Vagina (tissue), 2 donors: Measurements from ENCODE around the gene HOXD4. TPM values are rescaled to one million over a fixed set of nuclear protein-coding genes. Genes with fewer than 3 reads are reported as not detected.

Source experiments
- DNase-seq, 2 donors: peaks; one replicate each; pipeline ENCODE4 v3.0.0-alpha.2; 2017; ENCODE audit errors: extremely low spot score in 2 of 2
- H3K27ac ChIP-seq: fragments of 200-600 bp; sonication (generic); one replicate; pipeline ENCODE4 v1.5.1; 2019
- H3K27me3 ChIP-seq: fragments of 200-600 bp; sonication (generic); one replicate; pipeline ENCODE4 v1.5.1; 2019
- H3K36me3 ChIP-seq, 2 donors: fragments of 200-600 bp; sonication (generic); one replicate each; pipeline ENCODE4 v1.5.1; 2017 to 2019
- H3K4me1 ChIP-seq: fragments of 200-600 bp; sonication (generic); one replicate; pipeline ENCODE4 v1.5.1; 2019
- H3K4me3 ChIP-seq, 2 donors: fragments of 200-600 bp; sonication (generic); 1 replicate in 1 of 2; 2 replicates in 1 of 2; pipeline ENCODE4 v1.5.1; 2016 to 2019
- H3K9me3 ChIP-seq: fragments of 200-600 bp; sonication (generic); one replicate; pipeline ENCODE4 v1.5.1; 2019
- CTCF ChIP-seq, 3 experiments: fragments of 450-650 bp in 2 of 3; fragments of 200-600 bp in 1 of 3; sonication (generic) in 1 of 3; IDR thresholded peaks; one replicate each; pipeline ENCODE4 v1.5.1; 2017 to 2019; ENCODE audit warnings: antibody characterized with exemption in 3 of 3, mild to moderate bottlenecking in 2 of 3, moderate library complexity in 2 of 3
- POLR2A ChIP-seq, 2 donors: fragments of 450-650 bp; IDR thresholded peaks; one replicate each; pipeline ENCODE4 v1.6.1; 2017; ENCODE audit warnings: antibody characterized with exemption in 2 of 2, mild to moderate bottlenecking in 2 of 2, moderate library complexity in 2 of 2
- POLR2AphosphoS5 ChIP-seq, 2 donors: sonication (generic); formaldehyde crosslinking; IDR thresholded peaks; one replicate each; pipeline ENCODE4 v1.9.0; 2017; ENCODE audit warnings: antibody characterized with exemption in 2 of 2, mild to moderate bottlenecking in 2 of 2, low read depth in 1 of 2; ENCODE audit not compliant: insufficient read depth in 1 of 2
- intact Hi-C: fragments of 100-400 bp; cut with DNase I; formaldehyde crosslinking; loops from one replicate; pipeline ENCODE4 v1.15.1; 2023
- total RNA-seq: library from RNA; depleted of rRNA; stranded (reverse); fragments of >200 nt; gene quantifications from one replicate; pipeline ENCODE4 v1.2.3, GENCODE V29; 2016

The HOXD4 gene
- total RNA-seq, 1 donor from 2014 or later: 4.9 TPM

- peaks cover 30% of the 10 kb centered on the region for H3K4me1 ChIP-seq
- H3K36me3 ChIP-seq: no peaks in the 10 kb centered on the region
- no peaks in the 10 kb centered on the region for H3K9me3 ChIP-seq
- intact Hi-C loops: no loop called here
- H3K4me3 ChIP-seq: no peak overlapping the region
- H3K27ac ChIP-seq: no peak overlapping the region
- TF ChIP-seq CTCF (IDR thresholded peaks at IDR 0.05) (no peak), POLR2A (IDR thresholded peaks at IDR 0.05) (no peak), POLR2AphosphoS5 (IDR thresholded peaks at IDR 0.05; ENCODE audit: insufficient read depth in 1 of 2, low read depth in 1 of 2) (no peak)
- peaks cover 15% of the 10 kb centered on the region for H3K27me3 ChIP-seq
- no peak for DNase-seq
Measured at GRCh38 chr2:176158855-176159662, 7.7 kb downstream of the HOXD4 start.

GRCh38 chr2:176159663-176160250 lies 8.4 kb downstream of the HOXD4 start:
- Histone ChIP-seq H3K4me3 (no peak overlapping the region), H3K4me1 (peaks cover 31% of the 10 kb centered on the region), H3K9me3 (no peaks in the 10 kb centered on the region), H3K27me3 (peaks cover 21% of the 10 kb centered on the region), H3K36me3 (no peaks in the 10 kb centered on the region), H3K27ac (no peak overlapping the region)
- no peak for DNase-seq
- intact Hi-C loops: no loop called here
- TF ChIP-seq POLR2AphosphoS5 (IDR thresholded peaks at IDR 0.05; ENCODE audit: insufficient read depth in 1 of 2, low read depth in 1 of 2): no peak
- no peak for TF ChIP-seq POLR2A (IDR thresholded peaks at IDR 0.05)
- TF ChIP-seq CTCF (IDR thresholded peaks at IDR 0.05): no peak

GRCh38 chr2:176160251-176160985 lies 9.1 kb downstream of the HOXD4 start:
- Histone ChIP-seq H3K4me3 (no peak overlapping the region), H3K4me1 (peaks cover 37% of the 10 kb centered on the region), H3K27ac (no peak overlapping the region), H3K27me3 (peaks cover 27% of the 10 kb centered on the region), H3K9me3 (no peaks in the 10 kb centered on the region), H3K36me3 (no peaks in the 10 kb centered on the region)
- no peak for TF ChIP-seq CTCF (IDR thresholded peaks at IDR 0.05)
- no peak for TF ChIP-seq POLR2A (IDR thresholded peaks at IDR 0.05)
- TF ChIP-seq POLR2AphosphoS5 (IDR thresholded peaks at IDR 0.05; ENCODE audit: insufficient read depth in 1 of 2, low read depth in 1 of 2): no peak
- intact Hi-C loops: no loop called here
- no peak for DNase-seq

GRCh38 chr2:176160986-176161824 lies 9.9 kb downstream of the HOXD4 start:
- TF ChIP-seq POLR2AphosphoS5 (IDR thresholded peaks at IDR 0.05; ENCODE audit: insufficient read depth in 1 of 2, low read depth in 1 of 2) (no peak), POLR2A (IDR thresholded peaks at IDR 0.05) (no peak), CTCF (IDR thresholded peaks at IDR 0.05) (no peak)
- Histone ChIP-seq H3K27ac (no peak overlapping the region), H3K27me3 (peaks cover 27% of the 10 kb centered on the region), H3K4me1 (peaks cover 39% of the 10 kb centered on the region), H3K36me3 (no peaks in the 10 kb centered on the region), H3K4me3 (no peak overlapping the region), H3K9me3 (no peaks in the 10 kb centered on the region)
- DNase-seq: no peak
- intact Hi-C loops: no loop called here
